Glutamatergic neuron (in vitro differentiated cells): ENCODE data around the gene EVC. TPM values are rescaled to one million over a fixed set of nuclear protein-coding genes. Genes with fewer than 3 reads are reported as not detected.

Experiments
- DNase-seq: peaks from one replicate; pipeline ENCODE4 v3.0.0; 2022
- H3K27ac Mint-ChIP-seq: one replicate; pipeline ENCODE4 v1.8.0; 2020; ENCODE audit warnings: mild to moderate bottlenecking, mixed read lengths, inconsistent platforms; ENCODE audit not compliant: unreplicated experiment
- H3K27me3 Mint-ChIP-seq: one replicate; pipeline ENCODE4 v1.8.0; 2020; ENCODE audit warnings: mild to moderate bottlenecking, moderate library complexity, mixed read lengths, inconsistent platforms; ENCODE audit not compliant: unreplicated experiment
- H3K36me3 Mint-ChIP-seq: one replicate; pipeline ENCODE4 v1.8.0; 2020; ENCODE audit warnings: mild to moderate bottlenecking, mixed read lengths, inconsistent platforms; ENCODE audit not compliant: unreplicated experiment
- H3K4me1 Mint-ChIP-seq: one replicate; pipeline ENCODE4 v1.8.0; 2020; ENCODE audit warnings: mild to moderate bottlenecking, low read depth, mixed read lengths, inconsistent platforms; ENCODE audit not compliant: unreplicated experiment
- H3K4me3 Mint-ChIP-seq: one replicate; pipeline ENCODE4 v1.8.0; 2020; ENCODE audit warnings: mild to moderate bottlenecking, mixed read lengths, inconsistent platforms; ENCODE audit not compliant: unreplicated experiment
- H3K9me3 Mint-ChIP-seq: one replicate; pipeline ENCODE4 v1.8.0; 2020; ENCODE audit warnings: mild to moderate bottlenecking, moderate library complexity, mixed read lengths, inconsistent platforms; ENCODE audit not compliant: unreplicated experiment
- CTCF ChIP-seq: fragments of 200-600 bp; sonication (generic); IDR thresholded peaks from one replicate; pipeline ENCODE4 v1.5.0; 2021; ENCODE audit not compliant: partially characterized antibody, unreplicated experiment
- total RNA-seq: library from RNA; stranded (reverse); fragmentation: NEBNext Ultra II Directional; extraction: Animal tissue kit (Norgen Biotek cat#: 25700); gene quantifications from one replicate; pipeline ENCODE4 v1.2.1, GENCODE V29; 2021; ENCODE audit not compliant: unreplicated experiment

Gene EVC
- total RNA-seq, 1 donor from 2014 or later = 6.7 TPM

- peak overlapping the region; percentile 59 for H3K4me3 Mint-ChIP-seq
- H3K27ac Mint-ChIP-seq = peak overlapping the region; percentile 87
- no peak for DNase-seq
- peaks cover 10% of the 10 kb centered on the region for H3K9me3 Mint-ChIP-seq
- peaks cover 14% of the 10 kb centered on the region for H3K27me3 Mint-ChIP-seq
- no peak for TF ChIP-seq CTCF
- peaks cover 4% of the 10 kb centered on the region for H3K36me3 Mint-ChIP-seq
- H3K4me1 Mint-ChIP-seq = peaks cover 38% of the 10 kb centered on the region
These were observed 39.3 kb downstream of the EVC start for GRCh38 chr4:5750052-5750945.

GRCh38 chr4:5750946-5751665 is 40.1 kb downstream of the EVC start:
- Mint-ChIP-seq H3K9me3 (peaks cover 12% of the 10 kb centered on the region), H3K4me3 (peak overlapping the region; percentile 59), H3K27me3 (peaks cover 17% of the 10 kb centered on the region), H3K36me3 (peaks cover 4% of the 10 kb centered on the region), H3K4me1 (peaks cover 38% of the 10 kb centered on the region), H3K27ac (peak overlapping the region; percentile 87)
- DNase-seq = no peak
- TF ChIP-seq CTCF = no peak

DNA sequence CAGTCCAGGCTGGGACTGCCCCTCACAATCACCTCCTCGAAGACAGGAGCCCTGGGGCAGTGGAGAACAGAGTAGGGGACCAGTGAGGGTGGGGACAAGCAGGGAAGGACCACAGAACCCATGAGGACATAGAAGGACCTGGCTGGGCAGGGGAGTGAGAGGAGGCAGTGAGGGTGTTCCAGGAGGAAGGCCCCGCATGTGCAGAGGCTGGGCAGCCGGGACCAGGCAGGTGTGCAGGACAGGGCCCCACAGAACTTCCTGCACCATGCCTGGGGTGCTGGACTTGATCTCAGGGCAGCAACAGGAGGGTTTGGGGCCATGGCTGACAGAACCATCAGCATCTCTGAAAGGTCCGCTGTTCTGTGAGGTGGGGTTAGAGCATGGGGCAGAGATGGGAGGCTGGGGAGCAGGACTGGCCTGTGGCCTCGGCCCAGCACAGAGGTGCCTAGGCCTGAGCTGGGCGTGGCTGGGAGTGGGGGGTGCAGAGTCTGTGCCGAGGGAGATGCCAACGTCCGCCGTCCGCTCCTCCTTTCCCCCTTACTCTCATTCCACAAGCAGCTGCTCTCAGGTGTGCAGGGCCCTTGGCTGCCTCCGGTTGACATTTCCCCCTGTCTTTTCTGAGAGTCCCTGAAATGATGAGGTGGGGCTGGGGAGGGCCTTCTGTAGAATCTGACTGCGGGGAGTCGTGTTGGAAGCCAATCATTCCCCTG is 40.8 kb downstream of the EVC start:
- DNase-seq = no peak
- peaks cover 10% of the 10 kb centered on the region for H3K9me3 Mint-ChIP-seq
- TF ChIP-seq CTCF = no peak
- H3K36me3 Mint-ChIP-seq = peaks cover under 1% of the 10 kb centered on the region
- H3K4me3 Mint-ChIP-seq = peak overlapping the region; percentile 49
- H3K4me1 Mint-ChIP-seq = peaks cover 35% of the 10 kb centered on the region
- peaks cover 15% of the 10 kb centered on the region for H3K27me3 Mint-ChIP-seq
- H3K27ac Mint-ChIP-seq = peak overlapping the region; percentile 87

GRCh38 chr4:5752376-5753184 is 41.6 kb downstream of the EVC start:
- peak overlapping the region; percentile 82 for H3K27ac Mint-ChIP-seq
- TF ChIP-seq CTCF = no peak
- peak; percentile 75 for DNase-seq
- peak overlapping the region; percentile 49 for H3K4me3 Mint-ChIP-seq
- peaks cover 30% of the 10 kb centered on the region for H3K4me1 Mint-ChIP-seq
- peaks cover 15% of the 10 kb centered on the region for H3K27me3 Mint-ChIP-seq
- H3K9me3 Mint-ChIP-seq = peaks cover 10% of the 10 kb centered on the region
- no peaks in the 10 kb centered on the region for H3K36me3 Mint-ChIP-seq
